NCI-H748 (cell line): ENCODE results near the gene RASL12.
"Not testable (repeated sequence)": the region's sequence is repeated elsewhere in the genome, so short reads cannot be mapped to it uniquely, and the experiment has no call there.

Experiments used
- DNase-seq: peaks from one replicate; lab custom pipeline; 2025; ENCODE audit not compliant: unreplicated experiment; lab: John Stamatoyannopoulos, UW

RASL12 gene

DNA sequence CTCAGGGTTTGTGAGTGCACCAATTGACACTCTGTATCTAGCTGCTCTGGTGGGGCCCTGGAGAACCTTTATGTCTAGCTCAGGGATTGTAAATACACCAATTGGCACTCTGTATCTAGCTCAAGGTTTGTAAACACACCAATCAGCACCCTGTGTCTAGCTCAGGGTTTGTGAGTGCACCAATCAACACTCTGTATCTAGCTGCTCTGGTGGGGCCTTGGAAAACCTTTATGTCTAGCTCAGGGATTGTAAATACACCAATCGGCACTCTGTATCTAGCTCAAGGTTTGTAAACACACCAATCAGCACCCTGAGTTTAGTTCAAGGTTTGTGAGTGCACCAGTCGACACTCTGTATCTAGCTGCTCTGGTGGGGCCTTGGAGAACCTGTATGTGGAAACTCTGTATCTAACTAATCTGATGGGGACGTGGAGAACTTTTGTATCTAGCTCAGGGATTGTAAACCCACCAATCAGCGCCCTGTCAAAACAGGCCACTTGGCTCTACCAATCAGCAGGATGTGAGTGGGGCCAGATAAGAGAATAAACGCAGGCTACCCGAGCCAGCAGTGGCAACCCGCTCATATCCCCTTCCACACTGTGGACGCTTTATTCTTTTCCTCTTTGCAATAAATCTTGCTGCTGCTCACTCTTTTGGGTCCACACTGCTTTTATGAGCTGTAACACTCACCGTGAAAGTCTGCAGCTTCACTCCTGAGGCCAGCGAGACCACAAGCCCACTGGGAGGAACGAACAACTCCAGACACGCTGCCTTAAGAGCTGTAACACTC, 8.0 kb upstream of the RASL12 start:
- DNase-seq: not testable (repeated sequence)

DNA sequence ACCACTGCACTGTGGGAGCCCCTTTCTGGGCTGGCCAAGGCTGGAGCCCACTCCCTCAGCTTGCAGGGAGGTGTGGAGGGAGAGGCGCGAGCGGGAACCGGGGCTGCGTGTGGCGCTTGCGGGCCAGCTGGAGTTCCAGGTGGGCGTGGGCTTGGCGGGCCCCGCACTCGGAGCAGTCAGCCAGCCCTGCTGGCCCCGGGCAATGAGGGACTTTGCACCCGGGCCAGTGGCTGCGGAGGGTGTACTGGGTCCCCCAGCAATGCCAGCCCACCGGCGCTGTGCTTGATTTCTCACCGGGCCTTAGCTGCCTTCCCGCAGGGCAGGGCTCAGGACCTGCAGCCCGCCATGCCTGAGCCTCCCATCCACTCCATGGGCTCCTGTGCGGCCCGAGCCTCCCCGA, 7.2 kb upstream of the RASL12 start:
- DNase-seq: not testable (repeated sequence)

GRCh38 chr15:65072617-65073016, 4.8 kb upstream of the RASL12 start:
- no peak for DNase-seq

- DNase-seq: no peak
These were observed 4.2 kb upstream of the RASL12 start for GRCh38 chr15:65072027-65072426.

GRCh38 chr15:65071381-65071811, 3.6 kb upstream of the RASL12 start:
- no peak for DNase-seq

GRCh38 chr15:65069779-65070546, 2.2 kb upstream of the RASL12 start:
- DNase-seq: no peak

- no peak for DNase-seq
These were observed 1.4 kb upstream of the RASL12 start for GRCh38 chr15:65069179-65069578.

GRCh38 chr15:65068403-65068788, 605 bp upstream of the RASL12 start:
- DNase-seq: no peak

GRCh38 chr15:65067317-65067644, 510 bp downstream of the RASL12 start:
- no peak for DNase-seq

- DNase-seq: no peak
These were observed 1.0 kb downstream of the RASL12 start for GRCh38 chr15:65066635-65067316.

DNA sequence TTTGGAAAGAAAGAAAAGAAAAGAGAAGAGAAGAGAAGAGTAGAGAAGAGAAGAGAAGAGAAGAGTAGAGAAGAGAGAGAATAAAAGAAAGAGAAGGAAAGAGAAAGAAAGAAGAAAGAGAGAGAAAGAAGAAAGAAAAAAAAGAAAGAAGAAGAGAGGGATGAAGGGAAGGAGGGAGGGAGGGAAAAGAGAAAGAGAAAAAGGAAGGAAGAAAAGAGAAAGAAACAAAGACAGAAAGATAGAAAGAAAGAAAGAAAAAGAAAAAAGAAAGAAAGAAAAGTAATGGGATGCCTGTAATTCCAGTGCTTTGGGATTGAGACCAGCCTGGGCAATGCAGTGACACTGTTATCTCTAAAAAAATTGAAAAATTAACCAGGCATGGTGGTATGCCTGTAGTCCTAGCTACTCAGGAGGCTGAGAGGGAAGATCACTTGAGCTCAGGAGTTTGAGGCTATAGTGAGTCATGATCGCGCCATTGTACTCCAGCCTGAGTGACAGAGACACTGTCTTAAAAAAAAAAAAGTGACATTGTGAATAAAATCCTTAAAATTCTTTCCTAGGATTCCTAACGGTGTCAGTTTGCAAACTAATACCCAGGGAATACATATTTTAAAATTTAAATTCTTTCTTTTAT, 1.7 kb downstream of the RASL12 start:
- no peak for DNase-seq

GRCh38 chr15:65062726-65063125, 5.1 kb downstream of the RASL12 start:
- DNase-seq: no peak

DNA sequence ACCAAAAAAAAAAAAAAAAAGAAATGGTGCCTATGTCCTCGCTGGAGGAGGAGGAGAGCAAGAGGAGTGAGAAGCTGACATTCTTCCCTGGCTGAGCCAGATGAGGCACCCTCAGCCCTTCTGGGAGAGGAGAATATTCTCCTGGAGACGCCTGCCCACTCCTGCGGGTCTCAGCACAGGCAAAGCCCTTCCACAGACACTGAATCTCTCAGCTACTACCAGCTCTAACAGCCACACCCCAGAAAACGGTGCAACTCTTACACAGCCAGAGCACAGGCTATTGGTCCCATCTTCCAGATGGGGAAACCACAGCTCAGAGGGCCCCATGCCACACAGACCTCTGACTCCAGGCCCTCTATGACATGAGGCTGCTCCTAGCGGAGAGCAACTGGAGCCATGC, 5.7 kb downstream of the RASL12 start:
- DNase-seq: no peak

DNA sequence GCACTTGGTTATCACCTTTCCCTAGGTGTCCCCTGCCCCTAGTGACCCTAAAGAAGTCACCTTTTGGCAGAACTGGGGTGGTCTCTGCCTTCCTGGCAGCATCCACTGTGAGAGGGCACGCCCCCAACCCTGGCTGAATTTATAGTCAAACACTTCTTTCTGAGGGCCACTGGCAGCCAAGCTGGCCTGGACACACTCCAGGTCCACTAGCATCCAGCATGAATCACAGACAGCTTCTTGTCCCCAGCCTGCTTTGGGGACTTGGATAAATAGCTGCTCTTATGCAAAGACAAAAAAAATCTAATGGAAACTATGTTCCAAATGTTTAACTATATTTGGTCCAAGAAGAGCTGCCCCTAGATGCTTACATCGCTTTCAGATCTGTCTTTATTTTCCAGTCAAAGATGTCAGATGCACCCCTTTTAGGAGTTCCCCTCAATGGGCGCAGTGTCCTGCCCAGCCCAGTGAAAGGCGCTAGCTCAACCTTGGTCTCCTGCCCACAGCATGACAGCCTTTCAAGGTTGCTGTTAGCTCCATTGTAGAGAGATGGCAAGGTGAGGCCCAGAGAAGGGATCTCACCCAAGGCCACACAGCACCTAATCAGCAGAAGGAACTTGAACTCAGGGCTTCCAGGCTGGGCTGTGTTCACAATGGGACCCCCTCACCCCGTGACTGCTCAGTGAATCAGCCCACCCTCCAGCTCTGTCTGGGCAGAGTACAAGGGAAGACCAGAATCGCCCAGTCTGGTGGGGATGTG, 7.0 kb downstream of the RASL12 start:
- no peak for DNase-seq

DNA sequence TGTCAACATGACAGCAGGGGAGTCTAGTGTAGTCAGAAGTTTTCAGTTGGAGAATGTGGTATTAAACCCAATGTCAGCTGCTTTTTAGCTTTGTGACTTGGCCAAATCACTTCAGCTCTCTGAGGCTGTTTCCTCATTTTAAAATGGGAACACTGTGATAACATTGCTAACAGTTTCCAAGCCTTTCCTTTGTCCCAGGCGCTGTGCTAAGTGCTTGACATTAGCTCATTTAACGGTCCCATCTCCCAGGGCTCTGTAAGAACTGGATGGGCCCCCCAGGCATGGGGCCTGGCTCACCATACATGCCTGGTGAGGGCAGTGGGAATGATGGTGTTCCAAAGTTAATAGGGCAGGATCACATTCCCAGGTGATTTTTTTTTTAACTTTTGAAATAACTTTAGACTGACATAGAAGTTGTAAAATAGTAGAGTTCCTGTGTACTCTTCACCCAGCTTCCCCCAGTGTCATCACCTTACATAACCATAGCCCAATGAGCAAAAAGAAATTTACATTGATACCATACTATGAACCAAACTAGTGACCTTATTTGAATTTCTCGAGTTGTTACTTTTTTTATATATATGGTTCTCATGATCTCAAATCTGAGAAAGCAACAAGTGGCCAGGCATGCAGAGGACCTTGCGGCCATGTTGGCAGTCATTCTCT, 7.7 kb downstream of the RASL12 start:
- DNase-seq: no peak

DNA sequence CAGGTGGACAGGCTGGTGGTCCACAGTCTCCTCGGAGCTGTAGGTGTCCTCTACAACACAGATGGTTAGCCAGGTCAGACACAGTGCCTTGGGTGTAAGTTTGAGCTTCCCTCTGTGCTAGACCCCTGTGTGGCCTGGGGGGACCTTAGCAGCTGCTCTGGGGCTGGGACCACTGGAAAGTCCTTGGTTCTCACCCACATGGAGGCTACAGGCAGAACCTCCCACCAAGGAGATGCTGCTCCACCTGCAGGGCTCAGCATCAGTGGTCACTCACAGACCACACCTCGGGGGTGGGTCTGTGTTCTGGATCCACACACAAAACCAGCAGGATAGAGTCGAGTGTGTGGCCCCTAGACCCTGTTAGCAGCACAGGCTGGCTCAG, 8.4 kb downstream of the RASL12 start:
- DNase-seq: no peak

- no peak for DNase-seq
These were observed 9.1 kb downstream of the RASL12 start for GRCh38 chr15:65058394-65059368.

GRCh38 chr15:65057549-65057940, 10.2 kb downstream of the RASL12 start:
- no peak for DNase-seq

DNA sequence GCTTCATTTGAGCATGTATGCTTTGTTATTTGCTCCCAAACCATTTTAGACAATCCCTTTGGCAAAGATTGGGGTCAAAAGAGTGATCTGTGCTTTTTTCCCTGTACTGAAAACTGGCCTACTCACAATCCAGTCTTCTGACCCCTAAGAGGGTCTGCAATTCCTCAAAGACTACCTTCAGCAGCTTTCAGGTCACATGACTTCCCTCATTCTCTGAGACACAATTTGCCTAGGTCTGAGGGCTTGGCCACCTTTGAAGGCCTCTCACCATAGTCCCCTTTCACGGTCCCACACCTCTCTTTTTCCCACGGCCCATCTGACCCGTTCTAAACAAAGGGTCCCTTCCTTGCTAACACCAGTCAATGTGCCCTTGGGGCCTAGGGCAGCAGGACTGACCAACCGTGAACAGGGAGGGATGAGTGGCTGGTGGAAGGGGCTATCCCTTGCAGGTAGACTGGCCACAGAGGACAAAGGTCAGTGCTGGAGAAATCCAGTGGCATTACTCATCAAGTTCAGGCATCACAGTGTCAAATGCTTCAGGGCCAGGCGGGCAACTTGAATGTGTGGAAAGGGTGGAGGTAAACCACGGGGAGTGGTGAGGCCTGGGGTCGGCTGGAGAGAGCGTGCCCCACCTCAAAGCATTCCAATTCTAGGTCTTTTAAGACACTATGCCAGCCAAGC, 10.8 kb downstream of the RASL12 start:
- DNase-seq: no peak
